ENCODE results near the gene ZNF778. TPM values are rescaled to one million over a fixed set of nuclear protein-coding genes. Genes with fewer than 3 reads are reported as not detected.

Gene ZNF778
- total and polyA plus RNA-seq, 2 of the 13 experiments (the other 11 are each of a cell fraction or from before 2014, with no cell fraction given) = 3.8 to 7.2 TPM

DNA sequence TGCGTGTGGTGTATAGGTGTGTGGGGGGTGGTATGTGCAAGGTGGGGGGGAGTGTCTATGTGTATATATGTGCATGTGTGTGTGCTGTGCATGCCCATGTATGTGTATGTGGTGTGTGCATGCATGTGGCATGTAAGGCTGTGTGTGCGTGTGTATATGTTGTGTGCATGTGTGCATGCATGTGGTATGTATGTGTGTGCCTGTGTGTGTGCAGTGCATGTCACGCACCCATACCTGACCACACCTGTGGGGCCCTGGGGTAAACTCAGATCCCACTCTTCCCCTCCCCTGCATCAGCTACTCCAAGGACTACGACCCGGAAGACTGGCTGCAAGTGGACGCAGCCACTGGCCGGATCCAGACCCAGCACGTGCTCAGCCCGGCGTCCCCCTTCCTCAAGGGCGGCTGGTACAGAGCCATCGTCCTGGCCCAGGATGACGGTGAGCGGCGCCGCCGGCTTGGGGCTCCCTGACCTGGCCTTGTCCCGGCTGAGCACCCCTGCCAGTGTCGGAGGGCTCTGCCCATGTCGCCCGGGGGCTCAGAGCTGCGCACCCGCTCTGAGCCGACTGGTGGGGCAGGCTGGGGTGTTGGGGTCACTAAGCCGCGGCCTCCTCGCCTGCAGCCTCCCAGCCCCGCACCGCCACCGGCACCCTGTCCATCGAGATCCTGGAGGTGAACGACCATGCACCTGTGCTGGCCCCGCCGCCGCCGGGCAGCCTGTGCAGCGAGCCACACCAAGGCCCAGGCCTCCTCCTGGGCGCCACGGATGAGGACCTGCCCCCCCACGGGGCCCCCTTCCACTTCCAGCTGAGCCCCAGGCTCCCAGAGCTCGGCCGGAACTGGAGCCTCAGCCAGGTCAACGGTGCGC lies 26.2 kb upstream of the ZNF778 start (continued):
- TF ChIP-seq, protein P1, sequence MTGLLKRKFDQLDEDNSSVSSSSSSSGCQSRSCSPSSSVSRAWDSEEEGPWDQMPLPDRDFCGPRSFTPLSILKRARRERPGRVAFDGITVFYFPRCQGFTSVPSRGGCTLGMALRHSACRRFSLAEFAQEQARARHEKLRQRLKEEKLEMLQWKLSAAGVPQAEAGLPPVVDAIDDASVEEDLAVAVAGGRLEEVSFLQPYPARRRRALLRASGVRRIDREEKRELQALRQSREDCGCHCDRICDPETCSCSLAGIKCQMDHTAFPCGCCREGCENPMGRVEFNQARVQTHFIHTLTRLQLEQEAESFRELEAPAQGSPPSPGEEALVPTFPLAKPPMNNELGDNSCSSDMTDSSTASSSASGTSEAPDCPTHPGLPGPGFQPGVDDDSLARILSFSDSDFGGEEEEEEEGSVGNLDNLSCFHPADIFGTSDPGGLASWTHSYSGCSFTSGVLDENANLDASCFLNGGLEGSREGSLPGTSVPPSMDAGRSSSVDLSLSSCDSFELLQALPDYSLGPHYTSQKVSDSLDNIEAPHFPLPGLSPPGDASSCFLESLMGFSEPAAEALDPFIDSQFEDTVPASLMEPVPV (CRISPR knock-in tag; IDR thresholded peaks at IDR 0.05) = peak; percentile 53; the same call in 1 of the 2 replicates
- TF ChIP-seq, protein P2, sequence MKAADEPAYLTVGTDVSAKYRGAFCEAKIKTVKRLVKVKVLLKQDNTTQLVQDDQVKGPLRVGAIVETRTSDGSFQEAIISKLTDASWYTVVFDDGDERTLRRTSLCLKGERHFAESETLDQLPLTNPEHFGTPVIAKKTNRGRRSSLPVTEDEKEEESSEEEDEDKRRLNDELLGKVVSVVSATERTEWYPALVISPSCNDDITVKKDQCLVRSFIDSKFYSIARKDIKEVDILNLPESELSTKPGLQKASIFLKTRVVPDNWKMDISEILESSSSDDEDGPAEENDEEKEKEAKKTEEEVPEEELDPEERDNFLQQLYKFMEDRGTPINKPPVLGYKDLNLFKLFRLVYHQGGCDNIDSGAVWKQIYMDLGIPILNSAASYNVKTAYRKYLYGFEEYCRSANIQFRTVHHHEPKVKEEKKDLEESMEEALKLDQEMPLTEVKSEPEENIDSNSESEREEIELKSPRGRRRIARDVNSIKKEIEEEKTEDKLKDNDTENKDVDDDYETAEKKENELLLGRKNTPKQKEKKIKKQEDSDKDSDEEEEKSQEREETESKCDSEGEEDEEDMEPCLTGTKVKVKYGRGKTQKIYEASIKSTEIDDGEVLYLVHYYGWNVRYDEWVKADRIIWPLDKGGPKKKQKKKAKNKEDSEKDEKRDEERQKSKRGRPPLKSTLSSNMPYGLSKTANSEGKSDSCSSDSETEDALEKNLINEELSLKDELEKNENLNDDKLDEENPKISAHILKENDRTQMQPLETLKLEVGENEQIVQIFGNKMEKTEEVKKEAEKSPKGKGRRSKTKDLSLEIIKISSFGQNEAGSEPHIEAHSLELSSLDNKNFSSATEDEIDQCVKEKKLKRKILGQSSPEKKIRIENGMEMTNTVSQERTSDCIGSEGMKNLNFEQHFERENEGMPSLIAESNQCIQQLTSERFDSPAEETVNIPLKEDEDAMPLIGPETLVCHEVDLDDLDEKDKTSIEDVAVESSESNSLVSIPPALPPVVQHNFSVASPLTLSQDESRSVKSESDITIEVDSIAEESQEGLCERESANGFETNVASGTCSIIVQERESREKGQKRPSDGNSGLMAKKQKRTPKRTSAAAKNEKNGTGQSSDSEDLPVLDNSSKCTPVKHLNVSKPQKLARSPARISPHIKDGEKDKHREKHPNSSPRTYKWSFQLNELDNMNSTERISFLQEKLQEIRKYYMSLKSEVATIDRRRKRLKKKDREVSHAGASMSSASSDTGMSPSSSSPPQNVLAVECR (CRISPR knock-in tag; IDR thresholded peaks at IDR 0.05; ENCODE audit: borderline replicate concordance) = peak; percentile 53; the same call in 1 of the 2 replicates
- no peak for TF ChIP-seq ZNF432 (CRISPR knock-in tag; IDR thresholded peaks at IDR 0.05; ENCODE audit: borderline replicate concordance)
- TF ChIP-seq IKZF1 (IDR thresholded peaks at IDR 0.05) = no peak
- peak; percentile 71; the same call in 1 of the 2 replicates for TF ChIP-seq NFKB2 (CRISPR knock-in tag; IDR thresholded peaks at IDR 0.05; ENCODE audit: borderline replicate concordance)
- TF ChIP-seq, protein P3, sequence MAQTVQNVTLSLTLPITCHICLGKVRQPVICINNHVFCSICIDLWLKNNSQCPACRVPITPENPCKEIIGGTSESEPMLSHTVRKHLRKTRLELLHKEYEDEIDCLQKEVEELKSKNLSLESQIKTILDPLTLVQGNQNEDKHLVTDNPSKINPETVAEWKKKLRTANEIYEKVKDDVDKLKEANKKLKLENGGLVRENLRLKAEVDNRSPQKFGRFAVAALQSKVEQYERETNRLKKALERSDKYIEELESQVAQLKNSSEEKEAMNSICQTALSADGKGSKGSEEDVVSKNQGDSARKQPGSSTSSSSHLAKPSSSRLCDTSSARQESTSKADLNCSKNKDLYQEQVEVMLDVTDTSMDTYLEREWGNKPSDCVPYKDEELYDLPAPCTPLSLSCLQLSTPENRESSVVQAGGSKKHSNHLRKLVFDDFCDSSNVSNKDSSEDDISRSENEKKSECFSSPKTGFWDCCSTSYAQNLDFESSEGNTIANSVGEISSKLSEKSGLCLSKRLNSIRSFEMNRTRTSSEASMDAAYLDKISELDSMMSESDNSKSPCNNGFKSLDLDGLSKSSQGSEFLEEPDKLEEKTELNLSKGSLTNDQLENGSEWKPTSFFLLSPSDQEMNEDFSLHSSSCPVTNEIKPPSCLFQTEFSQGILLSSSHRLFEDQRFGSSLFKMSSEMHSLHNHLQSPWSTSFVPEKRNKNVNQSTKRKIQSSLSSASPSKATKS (CRISPR knock-in tag; IDR thresholded peaks at IDR 0.05) = no peak
- TF ChIP-seq ZNF282 (IDR thresholded peaks at IDR 0.05; ENCODE audit: partially characterized antibody) = no peak
- TF ChIP-seq SRY (CRISPR knock-in tag; IDR thresholded peaks at IDR 0.05) = peak; percentile 73
- TF ChIP-seq GABPA (IDR thresholded peaks at IDR 0.05; ENCODE audit: low read depth, low read length) = no peak
- TF ChIP-seq GABPA (CRISPR knock-in tag; IDR thresholded peaks at IDR 0.05; ENCODE audit: low read depth) = peak; percentile 54; the same call in 1 of the 2 replicates
- TF ChIP-seq ZBTB10 (CRISPR knock-in tag; IDR thresholded peaks at IDR 0.05; ENCODE audit: borderline replicate concordance) = 0 out of 2 replicates have a peak, but pooled peaks have one; percentile 31
- TF ChIP-seq ZMYM3 (CRISPR knock-in tag; IDR thresholded peaks at IDR 0.05) = peak; percentile 64; the same call in 1 of the 2 replicates
- 0 out of 2 replicates have a peak, but pooled peaks have one; percentile 15 for TF ChIP-seq ZZZ3 (CRISPR knock-in tag; IDR thresholded peaks at IDR 0.05; ENCODE audit: borderline replicate concordance)
- TF ChIP-seq, protein P4, sequence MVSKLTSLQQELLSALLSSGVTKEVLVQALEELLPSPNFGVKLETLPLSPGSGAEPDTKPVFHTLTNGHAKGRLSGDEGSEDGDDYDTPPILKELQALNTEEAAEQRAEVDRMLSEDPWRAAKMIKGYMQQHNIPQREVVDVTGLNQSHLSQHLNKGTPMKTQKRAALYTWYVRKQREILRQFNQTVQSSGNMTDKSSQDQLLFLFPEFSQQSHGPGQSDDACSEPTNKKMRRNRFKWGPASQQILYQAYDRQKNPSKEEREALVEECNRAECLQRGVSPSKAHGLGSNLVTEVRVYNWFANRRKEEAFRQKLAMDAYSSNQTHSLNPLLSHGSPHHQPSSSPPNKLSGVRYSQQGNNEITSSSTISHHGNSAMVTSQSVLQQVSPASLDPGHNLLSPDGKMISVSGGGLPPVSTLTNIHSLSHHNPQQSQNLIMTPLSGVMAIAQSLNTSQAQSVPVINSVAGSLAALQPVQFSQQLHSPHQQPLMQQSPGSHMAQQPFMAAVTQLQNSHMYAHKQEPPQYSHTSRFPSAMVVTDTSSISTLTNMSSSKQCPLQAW (CRISPR knock-in tag; IDR thresholded peaks at IDR 0.05) = no peak
- peak; percentile 91; the same call in 1 of the 2 replicates for TF ChIP-seq ZNF891 (CRISPR knock-in tag; IDR thresholded peaks at IDR 0.05)

Data from HepG2 (cell line).